GM19455 (cell line): ENCODE measurements around the gene LEFTY1.

ENCODE experiments used
- ATAC-seq: cut with Tn5 transposase; IDR thresholded peaks from one replicate; pipeline ENCODE4 v1.9.1; 2021; ENCODE audit not compliant: unreplicated experiment

The LEFTY1 gene

GRCh38 chr1:225917101-225917500, 28.2 kb upstream of the LEFTY1 start:
- no peak for ATAC-seq

- no peak for ATAC-seq
These were observed 26.6 kb upstream of the LEFTY1 start for GRCh38 chr1:225915538-225915991.

GRCh38 chr1:225914947-225915346, 26.0 kb upstream of the LEFTY1 start:
- no peak for ATAC-seq

- ATAC-seq = no peak
These were observed 25.4 kb upstream of the LEFTY1 start for GRCh38 chr1:225914391-225914790.

- peak; percentile 87 for ATAC-seq
These were observed 22.5 kb upstream of the LEFTY1 start for GRCh38 chr1:225911191-225912130.

GRCh38 chr1:225909477-225909876, 20.5 kb upstream of the LEFTY1 start:
- no peak for ATAC-seq

GRCh38 chr1:225908773-225909172, 19.8 kb upstream of the LEFTY1 start:
- ATAC-seq = no peak

GRCh38 chr1:225908013-225908640, 19.2 kb upstream of the LEFTY1 start:
- no peak for ATAC-seq

- no peak for ATAC-seq
These were observed 18.4 kb upstream of the LEFTY1 start for GRCh38 chr1:225907341-225907740.

- no peak for ATAC-seq
These were observed 17.5 kb upstream of the LEFTY1 start for GRCh38 chr1:225906467-225906866.

GRCh38 chr1:225903623-225904022, 14.7 kb upstream of the LEFTY1 start:
- no peak for ATAC-seq

GRCh38 chr1:225899044-225899925, 10.3 kb upstream of the LEFTY1 start:
- ATAC-seq = no peak

GRCh38 chr1:225897595-225898514, 8.9 kb upstream of the LEFTY1 start:
- ATAC-seq = no peak

GRCh38 chr1:225896937-225897549, 8.1 kb upstream of the LEFTY1 start:
- peak; percentile 100 for ATAC-seq

- ATAC-seq = no peak
These were observed 7.5 kb upstream of the LEFTY1 start for GRCh38 chr1:225896494-225896893.

- no peak for ATAC-seq
These were observed 3.4 kb upstream of the LEFTY1 start for GRCh38 chr1:225892307-225892706.

- ATAC-seq = no peak
These were observed 2.5 kb upstream of the LEFTY1 start for GRCh38 chr1:225891229-225891972.

- ATAC-seq = no peak
These were observed 1.6 kb upstream of the LEFTY1 start for GRCh38 chr1:225890346-225891228.
